NB4 (cell line): ENCODE data around the gene CNPY1.

Experiments
- CTCF ChIP-seq: IDR thresholded peaks from one replicate; pipeline ENCODE4 v1.5.1; 2012; ENCODE audit warnings: low read depth, low read length
- POLR2A ChIP-seq: IDR thresholded peaks from 2 replicates; pipeline ENCODE4 v1.6.1; 2011; ENCODE audit warnings: mild to moderate bottlenecking; ENCODE audit not compliant: insufficient read length; ENCODE audit errors: extremely low read depth

- TF ChIP-seq POLR2A, result no peak
- TF ChIP-seq CTCF, result no peak
These were observed 34.9 kb upstream of the CNPY1 start for GRCh38 chr7:155581107-155581830.
